Activated CD4-positive, alpha-beta memory T cell treated with anti-CD3 and anti-CD28 coated beads, Interleukin-2, amount 10 ng/mL, durations not matched to agents 7 days and 5 days (primary cell): ENCODE data around the gene CCDC102B. TPM values are rescaled to one million over a fixed set of nuclear protein-coding genes. Genes with fewer than 3 reads are reported as not detected.
"Not testable (repeated sequence)": the region's sequence is repeated elsewhere in the genome, so short reads cannot be mapped to it uniquely, and the experiment has no call there.

Experiments used
- CTCF ChIA-PET: fragments of 350-600 bp; sonication (Branson Sonifier 250); formaldehyde crosslinking; loops from one replicate; lab custom pipeline; 2021; ENCODE audit warnings: antibody characterized with exemption, inconsistent platforms; lab: Charles Lee
- POLR2A ChIA-PET: fragments of 350-600 bp; sonication (Branson Sonifier 250); formaldehyde crosslinking; loops from one replicate; lab custom pipeline; 2021; ENCODE audit warnings: antibody characterized with exemption; lab: Charles Lee
- DNase-seq: peaks from one replicate; pipeline ENCODE4 v3.0.0-alpha.2; 2020
- H3K27ac Mint-ChIP-seq: one replicate; pipeline ENCODE4 v1.8.0; 2021; ENCODE audit warnings: mild to moderate bottlenecking, mixed read lengths
- H3K27me3 Mint-ChIP-seq: one replicate; pipeline ENCODE4 v1.8.0; 2021; ENCODE audit warnings: mixed read lengths
- H3K36me3 Mint-ChIP-seq: one replicate; pipeline ENCODE4 v1.8.0; 2021; ENCODE audit warnings: low read depth, mixed read lengths
- H3K4me1 Mint-ChIP-seq: one replicate; pipeline ENCODE4 v1.8.0; 2021; ENCODE audit warnings: mixed read lengths
- H3K4me3 Mint-ChIP-seq: one replicate; pipeline ENCODE4 v1.8.0; 2021; ENCODE audit warnings: mild to moderate bottlenecking, mixed read lengths
- H3K9me3 Mint-ChIP-seq: one replicate; pipeline ENCODE4 v1.8.0; 2021; ENCODE audit warnings: mixed read lengths
- total RNA-seq, 2 experiments: library from RNA; stranded (reverse); gene quantifications; one replicate each; pipeline ENCODE4 v1.2.3, GENCODE V29; 2021

Gene CCDC102B
- total RNA-seq, 2 experiments from 2014 or later: 1.0 to 1.2 TPM

GRCh38 chr18:68983126-68983525 lies 185.2 kb downstream of the CCDC102B start:
- Mint-ChIP-seq H3K36me3 (no peaks in the 10 kb centered on the region), H3K27me3 (no peaks in the 10 kb centered on the region), H3K9me3 (no peaks in the 10 kb centered on the region), H3K27ac (no peak overlapping the region), H3K4me3 (no peak overlapping the region), H3K4me1 (no peaks in the 10 kb centered on the region)
- no peak for DNase-seq
- ChIA-PET CTCF (no interaction called here), POLR2A (no interaction called here)

GRCh38 chr18:68984342-68984741 lies 186.5 kb downstream of the CCDC102B start:
- H3K27me3 Mint-ChIP-seq: no peaks in the 10 kb centered on the region
- no peaks in the 10 kb centered on the region for H3K36me3 Mint-ChIP-seq
- H3K27ac Mint-ChIP-seq: no peak overlapping the region
- ChIA-PET POLR2A (no interaction called here), CTCF (no interaction called here)
- H3K4me3 Mint-ChIP-seq: no peak overlapping the region
- DNase-seq: no peak
- H3K9me3 Mint-ChIP-seq: no peaks in the 10 kb centered on the region
- no peaks in the 10 kb centered on the region for H3K4me1 Mint-ChIP-seq

- Mint-ChIP-seq H3K27ac (no peak overlapping the region), H3K27me3 (no peaks in the 10 kb centered on the region), H3K4me3 (no peak overlapping the region), H3K4me1 (no peaks in the 10 kb centered on the region), H3K36me3 (no peaks in the 10 kb centered on the region), H3K9me3 (no peaks in the 10 kb centered on the region)
- POLR2A ChIA-PET: no interaction called here
- CTCF ChIA-PET: no interaction called here
- no peak for DNase-seq
Measured at GRCh38 chr18:68985172-68985820, 187.4 kb downstream of the CCDC102B start.

- no peak for DNase-seq
- CTCF ChIA-PET: no interaction called here
- Mint-ChIP-seq H3K27me3 (no peaks in the 10 kb centered on the region), H3K36me3 (no peaks in the 10 kb centered on the region), H3K4me3 (no peak overlapping the region), H3K4me1 (no peaks in the 10 kb centered on the region), H3K9me3 (no peaks in the 10 kb centered on the region), H3K27ac (no peak overlapping the region)
- POLR2A ChIA-PET: no interaction called here
Measured at GRCh38 chr18:68991286-68991685, 193.4 kb downstream of the CCDC102B start.

GRCh38 chr18:68992719-68993482 lies 195.0 kb downstream of the CCDC102B start:
- H3K27ac Mint-ChIP-seq: no peak overlapping the region
- ChIA-PET CTCF (no interaction called here), POLR2A (no interaction called here)
- H3K4me1 Mint-ChIP-seq: no peaks in the 10 kb centered on the region
- H3K4me3 Mint-ChIP-seq: no peak overlapping the region
- H3K9me3 Mint-ChIP-seq: no peaks in the 10 kb centered on the region
- DNase-seq: no peak
- H3K27me3 Mint-ChIP-seq: no peaks in the 10 kb centered on the region
- H3K36me3 Mint-ChIP-seq: no peaks in the 10 kb centered on the region

- DNase-seq: no peak
- no peaks in the 10 kb centered on the region for H3K9me3 Mint-ChIP-seq
- H3K27ac Mint-ChIP-seq: no peak overlapping the region
- H3K4me3 Mint-ChIP-seq: no peak overlapping the region
- ChIA-PET CTCF (interaction anchor here (0.6 kb wide), 1 partner anchor 157 kb away, joined by 3 read pairs; no protein-coding TSS in a partner anchor), POLR2A (no interaction called here)
- H3K36me3 Mint-ChIP-seq: no peaks in the 10 kb centered on the region
- no peaks in the 10 kb centered on the region for H3K4me1 Mint-ChIP-seq
- no peaks in the 10 kb centered on the region for H3K27me3 Mint-ChIP-seq
Measured at GRCh38 chr18:68995675-68996074, 197.8 kb downstream of the CCDC102B start.

GRCh38 chr18:68997845-68998244 lies 200.0 kb downstream of the CCDC102B start:
- Mint-ChIP-seq H3K9me3 (no peaks in the 10 kb centered on the region), H3K4me1 (no peaks in the 10 kb centered on the region), H3K27ac (no peak overlapping the region), H3K36me3 (no peaks in the 10 kb centered on the region), H3K27me3 (no peaks in the 10 kb centered on the region), H3K4me3 (no peak overlapping the region)
- CTCF ChIA-PET: interaction anchor here (1.2 kb wide), 1 partner anchor 9 kb away, joined by 4 read pairs; no protein-coding TSS in a partner anchor
- DNase-seq: no peak
- POLR2A ChIA-PET: no interaction called here

- no peaks in the 10 kb centered on the region for H3K27me3 Mint-ChIP-seq
- no peak for DNase-seq
- ChIA-PET POLR2A (no interaction called here), CTCF (no interaction called here)
- H3K9me3 Mint-ChIP-seq: no peaks in the 10 kb centered on the region
- no peaks in the 10 kb centered on the region for H3K4me1 Mint-ChIP-seq
- no peak overlapping the region for H3K27ac Mint-ChIP-seq
- no peaks in the 10 kb centered on the region for H3K36me3 Mint-ChIP-seq
- no peak overlapping the region for H3K4me3 Mint-ChIP-seq
Measured at GRCh38 chr18:69000366-69000765, 202.5 kb downstream of the CCDC102B start.

- ChIA-PET POLR2A (no interaction called here), CTCF (no interaction called here)
- no peaks in the 10 kb centered on the region for H3K9me3 Mint-ChIP-seq
- H3K4me3 Mint-ChIP-seq: no peak overlapping the region
- no peaks in the 10 kb centered on the region for H3K36me3 Mint-ChIP-seq
- no peaks in the 10 kb centered on the region for H3K4me1 Mint-ChIP-seq
- no peaks in the 10 kb centered on the region for H3K27me3 Mint-ChIP-seq
- DNase-seq: no peak
- H3K27ac Mint-ChIP-seq: no peak overlapping the region
Measured at GRCh38 chr18:69002233-69002632, 204.4 kb downstream of the CCDC102B start.

- H3K4me1 Mint-ChIP-seq, CTCF ChIA-PET, H3K36me3 Mint-ChIP-seq, POLR2A ChIA-PET, H3K9me3 Mint-ChIP-seq, H3K4me3 Mint-ChIP-seq, DNase-seq, H3K27me3 Mint-ChIP-seq, H3K27ac Mint-ChIP-seq: not testable (repeated sequence)
Measured at GRCh38 chr18:69006212-69006611, 208.3 kb downstream of the CCDC102B start.

- H3K9me3 Mint-ChIP-seq: no peaks in the 10 kb centered on the region
- no peak for DNase-seq
- H3K27me3 Mint-ChIP-seq: no peaks in the 10 kb centered on the region
- no peaks in the 10 kb centered on the region for H3K36me3 Mint-ChIP-seq
- ChIA-PET CTCF (no interaction called here), POLR2A (no interaction called here)
- H3K27ac Mint-ChIP-seq: no peak overlapping the region
- no peak overlapping the region for H3K4me3 Mint-ChIP-seq
- no peaks in the 10 kb centered on the region for H3K4me1 Mint-ChIP-seq
Measured at GRCh38 chr18:69008538-69008937, 210.7 kb downstream of the CCDC102B start.

- Mint-ChIP-seq H3K27ac (no peak overlapping the region), H3K4me1 (no peaks in the 10 kb centered on the region), H3K4me3 (no peak overlapping the region), H3K36me3 (no peaks in the 10 kb centered on the region), H3K9me3 (no peaks in the 10 kb centered on the region), H3K27me3 (peaks cover 1% of the 10 kb centered on the region)
- no peak for DNase-seq
- ChIA-PET POLR2A (no interaction called here), CTCF (no interaction called here)
Measured at GRCh38 chr18:69021211-69021805, 223.4 kb downstream of the CCDC102B start.

GRCh38 chr18:69022426-69022825 lies 224.5 kb downstream of the CCDC102B start:
- no peak for DNase-seq
- H3K4me3 Mint-ChIP-seq: no peak overlapping the region
- H3K27me3 Mint-ChIP-seq: peaks cover 1% of the 10 kb centered on the region
- H3K36me3 Mint-ChIP-seq: no peaks in the 10 kb centered on the region
- CTCF ChIA-PET: no interaction called here
- H3K9me3 Mint-ChIP-seq: no peaks in the 10 kb centered on the region
- POLR2A ChIA-PET: no interaction called here
- H3K27ac Mint-ChIP-seq: no peak overlapping the region
- H3K4me1 Mint-ChIP-seq: no peaks in the 10 kb centered on the region
